SK-N-SH treated with all-trans-retinoic acid at 6 μM for 48 hours (cell line): Measurements from ENCODE around the gene GRIK4.

Experiments
- RARB ChIP-seq: fragments of 250-450 bp; sonication (Bioruptor Pico); IDR thresholded peaks from 2 replicates; pipeline ENCODE4 v1.8.0; 2021; ENCODE audit warnings: mild to moderate bottlenecking, moderate library complexity
- ZFP3 ChIP-seq: fragments of 250-450 bp; sonication (Bioruptor Pico); IDR thresholded peaks from 2 replicates; pipeline ENCODE4 v1.5.0; 2020; ENCODE audit warnings: mild to moderate bottlenecking, moderate library complexity
- ZNF70 ChIP-seq: fragments of 450-650 bp; formaldehyde crosslinking; IDR thresholded peaks from 2 replicates; pipeline ENCODE4 v1.5.0; 2020; ENCODE audit warnings: mild to moderate bottlenecking, moderate library complexity
- TF ChIP-seq, protein P1 (sequence below): fragments of 250-450 bp; sonication (Bioruptor Pico); IDR thresholded peaks from 2 replicates; pipeline ENCODE4 v1.8.0; 2020; ENCODE audit warnings: mild to moderate bottlenecking, moderate library complexity, borderline replicate concordance
- TF ChIP-seq, protein P2 (sequence below): fragments of 250-450 bp; sonication (Bioruptor Pico); IDR thresholded peaks from 2 replicates; pipeline ENCODE4 v1.5.1; 2020; ENCODE audit warnings: low read depth, mild to moderate bottlenecking, moderate library complexity

DNA sequence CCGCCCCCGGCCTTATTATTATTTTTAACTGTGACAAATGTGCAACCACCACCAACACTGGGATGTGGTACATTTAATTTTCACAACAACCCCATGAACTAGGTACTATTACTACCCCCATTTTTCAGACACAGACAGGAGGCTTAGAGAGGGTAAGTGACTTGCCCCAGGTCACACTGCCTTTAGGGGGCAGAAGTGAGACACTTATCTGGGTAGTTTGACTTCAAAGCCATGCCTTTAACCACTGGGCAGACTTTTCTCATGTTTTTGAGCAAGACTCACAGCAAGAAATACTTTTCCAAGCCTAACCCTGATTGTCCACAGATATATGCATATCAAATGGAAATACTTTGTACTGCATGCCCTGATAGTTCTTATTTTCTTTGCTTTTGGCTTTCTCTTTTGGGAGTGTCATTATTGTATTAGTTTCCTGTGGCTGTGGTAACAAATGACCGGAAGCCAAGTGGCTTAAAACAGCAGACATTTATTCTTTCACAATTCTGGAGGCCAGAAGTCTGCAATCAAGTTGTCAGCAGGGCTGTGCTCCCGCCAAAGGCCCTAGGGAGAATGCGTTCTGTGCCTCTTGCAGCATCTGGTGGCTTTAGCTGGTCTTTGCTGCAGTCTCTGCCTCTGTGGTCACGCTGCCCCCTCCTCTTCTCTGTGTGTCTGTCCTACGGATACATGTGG, 110.8 kb downstream of the GRIK4 start:
- TF ChIP-seq, protein P1, sequence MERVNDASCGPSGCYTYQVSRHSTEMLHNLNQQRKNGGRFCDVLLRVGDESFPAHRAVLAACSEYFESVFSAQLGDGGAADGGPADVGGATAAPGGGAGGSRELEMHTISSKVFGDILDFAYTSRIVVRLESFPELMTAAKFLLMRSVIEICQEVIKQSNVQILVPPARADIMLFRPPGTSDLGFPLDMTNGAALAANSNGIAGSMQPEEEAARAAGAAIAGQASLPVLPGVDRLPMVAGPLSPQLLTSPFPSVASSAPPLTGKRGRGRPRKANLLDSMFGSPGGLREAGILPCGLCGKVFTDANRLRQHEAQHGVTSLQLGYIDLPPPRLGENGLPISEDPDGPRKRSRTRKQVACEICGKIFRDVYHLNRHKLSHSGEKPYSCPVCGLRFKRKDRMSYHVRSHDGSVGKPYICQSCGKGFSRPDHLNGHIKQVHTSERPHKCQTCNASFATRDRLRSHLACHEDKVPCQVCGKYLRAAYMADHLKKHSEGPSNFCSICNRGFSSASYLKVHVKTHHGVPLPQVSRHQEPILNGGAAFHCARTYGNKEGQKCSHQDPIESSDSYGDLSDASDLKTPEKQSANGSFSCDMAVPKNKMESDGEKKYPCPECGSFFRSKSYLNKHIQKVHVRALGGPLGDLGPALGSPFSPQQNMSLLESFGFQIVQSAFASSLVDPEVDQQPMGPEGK, result no peak
- TF ChIP-seq, protein P2, sequence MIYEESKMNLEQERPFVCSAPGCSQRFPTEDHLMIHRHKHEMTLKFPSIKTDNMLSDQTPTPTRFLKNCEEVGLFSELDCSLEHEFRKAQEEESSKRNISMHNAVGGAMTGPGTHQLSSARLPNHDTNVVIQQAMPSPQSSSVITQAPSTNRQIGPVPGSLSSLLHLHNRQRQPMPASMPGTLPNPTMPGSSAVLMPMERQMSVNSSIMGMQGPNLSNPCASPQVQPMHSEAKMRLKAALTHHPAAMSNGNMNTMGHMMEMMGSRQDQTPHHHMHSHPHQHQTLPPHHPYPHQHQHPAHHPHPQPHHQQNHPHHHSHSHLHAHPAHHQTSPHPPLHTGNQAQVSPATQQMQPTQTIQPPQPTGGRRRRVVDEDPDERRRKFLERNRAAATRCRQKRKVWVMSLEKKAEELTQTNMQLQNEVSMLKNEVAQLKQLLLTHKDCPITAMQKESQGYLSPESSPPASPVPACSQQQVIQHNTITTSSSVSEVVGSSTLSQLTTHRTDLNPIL (CRISPR knock-in tag), result no peak
- no peak for TF ChIP-seq ZFP3
- no peak for TF ChIP-seq ZNF70 (CRISPR knock-in tag)
- TF ChIP-seq RARB (CRISPR knock-in tag), result no peak
